ENCODE data around the gene EEA1.
"Not testable (repeated sequence)": the region's sequence is repeated elsewhere in the genome, so short reads cannot be mapped to it uniquely, and the experiment has no call there.

The EEA1 gene

GRCh38 chr12:92928962-92929915 is at the start of gene EEA1:
Gene EEA1, minus strand, starts transcription at chr12:92929295. Its CDS starts 229 bp downstream, at chr12:92929066.
- peak within 1 kb of the TSS; percentile 84 for H3K9ac ChIP-seq (ENCODE audit: low read depth, low read length)
- H3K4me1 ChIP-seq (ENCODE audit: control insufficient read depth, insufficient read depth, low read length) = peaks cover 45% of the 10 kb centered on the region
- peak within 1 kb of the TSS; percentile 72 for H3K4me3 ChIP-seq (ENCODE audit: low read depth, low read length)
- no peaks in the 10 kb centered on the region for H3K9me3 ChIP-seq (ENCODE audit: control insufficient read depth, insufficient read depth, low read length)
- no peaks in the 10 kb centered on the region for H3K36me3 ChIP-seq (ENCODE audit: control insufficient read depth, insufficient read depth, low read length)
- H3K27me3 ChIP-seq (ENCODE audit: control insufficient read depth, insufficient read depth, low read length) = no peaks in the 10 kb centered on the region; the same call in 1 of the 2 replicates
- H3K27ac ChIP-seq (ENCODE audit: low read depth, low read length) = peak within 1 kb of the TSS; percentile 93

DNA sequence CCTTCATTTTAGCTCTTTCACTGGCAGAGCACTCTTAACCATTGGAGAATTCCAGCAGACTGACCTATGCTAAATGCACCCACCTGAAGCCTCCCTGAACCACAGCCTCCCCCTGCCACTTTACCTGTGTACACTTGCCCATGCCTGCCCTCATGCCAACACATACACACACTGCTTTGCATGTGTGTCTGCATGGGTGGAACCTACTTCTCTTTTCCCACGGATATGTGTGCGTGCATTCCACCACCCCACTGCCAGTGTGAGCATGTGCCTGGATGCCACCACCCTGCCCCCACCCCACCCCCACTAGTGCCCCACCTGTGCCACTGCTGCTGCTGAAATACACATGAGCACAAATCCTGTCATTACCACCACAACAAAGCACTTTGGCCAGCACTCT is 49.5 kb upstream of the EEA1 start:
- Histone ChIP-seq H3K36me3 (ENCODE audit: control insufficient read depth, insufficient read depth, low read length) (no peaks in the 10 kb centered on the region), H3K27ac (ENCODE audit: low read depth, low read length) (no peak overlapping the region), H3K9ac (ENCODE audit: low read depth, low read length) (no peak overlapping the region), H3K9me3 (ENCODE audit: control insufficient read depth, insufficient read depth, low read length) (peaks cover 9% of the 10 kb centered on the region), H3K27me3 (ENCODE audit: control insufficient read depth, insufficient read depth, low read length) (no peaks in the 10 kb centered on the region), H3K4me1 (ENCODE audit: control insufficient read depth, insufficient read depth, low read length) (no peaks in the 10 kb centered on the region), H3K4me3 (ENCODE audit: low read depth, low read length) (no peak overlapping the region)

DNA sequence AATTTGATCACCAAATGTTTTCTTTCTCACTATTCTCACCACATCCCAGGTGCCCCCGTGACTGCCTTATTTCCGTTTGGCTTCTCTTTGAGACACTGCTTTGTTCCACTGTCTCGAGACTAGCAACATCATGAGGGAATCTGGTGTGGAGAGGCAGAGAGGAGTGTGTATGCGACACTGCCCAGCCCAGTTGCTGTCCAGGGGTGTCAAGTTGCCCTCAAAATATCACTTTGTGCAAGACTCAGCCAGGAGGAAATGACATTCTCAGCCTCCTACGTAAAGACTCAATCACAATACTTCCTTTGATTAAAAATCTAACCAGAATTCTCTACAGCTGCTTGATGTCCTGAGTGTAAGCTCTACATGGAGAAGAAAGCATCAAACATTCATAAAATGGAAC is 48.2 kb upstream of the EEA1 start:
- Histone ChIP-seq H3K27ac (ENCODE audit: low read depth, low read length) (no peak overlapping the region), H3K4me1 (ENCODE audit: control insufficient read depth, insufficient read depth, low read length) (no peaks in the 10 kb centered on the region), H3K4me3 (ENCODE audit: low read depth, low read length) (no peak overlapping the region), H3K9me3 (ENCODE audit: control insufficient read depth, insufficient read depth, low read length) (peaks cover 9% of the 10 kb centered on the region), H3K27me3 (ENCODE audit: control insufficient read depth, insufficient read depth, low read length) (no peaks in the 10 kb centered on the region), H3K36me3 (ENCODE audit: control insufficient read depth, insufficient read depth, low read length) (no peaks in the 10 kb centered on the region), H3K9ac (ENCODE audit: low read depth, low read length) (no peak overlapping the region)

DNA sequence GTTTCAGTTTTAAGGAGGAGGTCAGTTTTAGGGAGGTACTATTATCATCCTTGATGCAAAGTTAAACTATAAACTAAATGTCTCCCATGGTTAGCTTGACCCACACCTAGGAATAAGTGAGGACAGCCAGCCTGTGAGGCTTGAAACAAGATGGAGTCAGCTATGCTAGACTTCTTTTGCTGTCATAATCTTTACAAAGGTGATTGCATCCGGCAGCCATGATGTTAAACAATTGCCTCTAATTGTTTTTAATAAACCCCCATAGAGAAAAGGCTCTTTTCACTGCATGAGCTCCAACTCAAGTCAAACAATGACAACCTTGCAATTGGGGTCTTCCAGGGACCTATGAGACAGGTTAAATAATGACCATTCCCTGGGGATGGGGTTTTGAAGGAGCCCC is 45.7 kb upstream of the EEA1 start:
- H3K9me3 ChIP-seq (ENCODE audit: control insufficient read depth, insufficient read depth, low read length) = peaks cover 9% of the 10 kb centered on the region
- H3K36me3 ChIP-seq (ENCODE audit: control insufficient read depth, insufficient read depth, low read length) = no peaks in the 10 kb centered on the region
- no peaks in the 10 kb centered on the region for H3K27me3 ChIP-seq (ENCODE audit: control insufficient read depth, insufficient read depth, low read length)
- H3K4me3 ChIP-seq (ENCODE audit: low read depth, low read length) = no peak overlapping the region
- no peak overlapping the region for H3K27ac ChIP-seq (ENCODE audit: low read depth, low read length)
- H3K9ac ChIP-seq (ENCODE audit: low read depth, low read length) = no peak overlapping the region
- H3K4me1 ChIP-seq (ENCODE audit: control insufficient read depth, insufficient read depth, low read length) = no peaks in the 10 kb centered on the region

DNA sequence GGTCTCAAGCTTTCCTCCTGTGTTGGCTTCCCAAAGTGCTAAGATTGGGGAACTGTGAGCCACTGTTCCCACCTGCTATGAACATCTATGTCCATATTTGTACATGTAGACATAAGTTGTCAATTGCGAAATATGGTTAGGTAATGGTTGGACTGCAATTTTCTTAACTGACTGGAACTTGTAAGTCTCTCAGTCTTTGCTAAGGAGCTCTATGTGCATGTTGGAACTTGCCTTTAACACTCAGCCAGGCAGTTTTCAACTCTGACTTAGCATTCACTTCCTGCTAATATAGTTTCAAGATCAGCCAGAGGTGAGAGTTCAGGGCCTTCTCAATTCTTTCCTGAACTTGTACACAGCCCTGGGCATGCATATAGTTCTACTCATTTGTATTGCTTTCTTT is 44.5 kb upstream of the EEA1 start:
- Histone ChIP-seq H3K27ac (ENCODE audit: low read depth, low read length) (no peak overlapping the region), H3K4me1 (ENCODE audit: control insufficient read depth, insufficient read depth, low read length) (no peaks in the 10 kb centered on the region), H3K27me3 (ENCODE audit: control insufficient read depth, insufficient read depth, low read length) (no peaks in the 10 kb centered on the region), H3K36me3 (ENCODE audit: control insufficient read depth, insufficient read depth, low read length) (no peaks in the 10 kb centered on the region), H3K9me3 (ENCODE audit: control insufficient read depth, insufficient read depth, low read length) (peaks cover 9% of the 10 kb centered on the region), H3K9ac (ENCODE audit: low read depth, low read length) (no peak overlapping the region), H3K4me3 (ENCODE audit: low read depth, low read length) (no peak overlapping the region)

- Histone ChIP-seq H3K4me3 (ENCODE audit: low read depth, low read length) (no peak overlapping the region), H3K4me1 (ENCODE audit: control insufficient read depth, insufficient read depth, low read length) (no peaks in the 10 kb centered on the region), H3K9ac (ENCODE audit: low read depth, low read length) (no peak overlapping the region), H3K27ac (ENCODE audit: low read depth, low read length) (no peak overlapping the region), H3K9me3 (ENCODE audit: control insufficient read depth, insufficient read depth, low read length) (peaks cover 9% of the 10 kb centered on the region), H3K27me3 (ENCODE audit: control insufficient read depth, insufficient read depth, low read length) (no peaks in the 10 kb centered on the region), H3K36me3 (ENCODE audit: control insufficient read depth, insufficient read depth, low read length) (no peaks in the 10 kb centered on the region)
These were observed 42.9 kb upstream of the EEA1 start for GRCh38 chr12:92971859-92972524.

DNA sequence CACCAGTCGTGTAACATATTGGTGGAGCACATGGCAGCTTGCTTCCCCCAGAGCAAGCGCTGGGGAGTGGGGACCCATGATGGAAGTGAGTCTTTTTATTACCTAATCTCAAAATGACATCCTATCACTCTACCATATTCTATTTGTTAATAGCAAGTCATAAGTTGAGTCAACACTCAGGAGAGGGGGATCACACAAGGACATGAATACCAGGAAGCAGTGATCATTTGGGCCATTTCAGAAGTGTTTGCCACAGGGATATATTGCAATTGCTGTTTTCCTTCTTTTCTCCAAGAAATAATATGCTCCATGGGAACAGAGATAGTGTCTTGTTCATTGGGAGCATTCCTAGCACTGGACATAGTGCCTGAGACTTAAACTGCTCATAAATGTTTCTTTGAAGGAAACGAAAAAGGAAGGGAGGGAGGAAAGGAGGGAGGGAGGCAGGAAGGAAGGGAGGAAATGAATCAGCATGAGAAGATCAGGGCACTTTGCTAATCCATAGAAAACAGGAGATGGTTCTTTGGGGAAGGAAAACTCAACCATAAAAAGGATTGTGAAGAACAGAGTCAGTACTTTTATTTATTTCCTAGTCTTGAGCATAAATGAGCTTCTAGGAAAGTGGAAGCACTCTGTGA is 39.2 kb upstream of the EEA1 start:
- Histone ChIP-seq H3K27ac (ENCODE audit: low read depth, low read length) (no peak overlapping the region), H3K4me1 (ENCODE audit: control insufficient read depth, insufficient read depth, low read length) (no peaks in the 10 kb centered on the region), H3K27me3 (ENCODE audit: control insufficient read depth, insufficient read depth, low read length) (no peaks in the 10 kb centered on the region), H3K9ac (ENCODE audit: low read depth, low read length) (no peak overlapping the region), H3K4me3 (ENCODE audit: low read depth, low read length) (no peak overlapping the region), H3K36me3 (ENCODE audit: control insufficient read depth, insufficient read depth, low read length) (no peaks in the 10 kb centered on the region), H3K9me3 (ENCODE audit: control insufficient read depth, insufficient read depth, low read length) (no peaks in the 10 kb centered on the region)

GRCh38 chr12:92964378-92964777 is 35.3 kb upstream of the EEA1 start:
- not testable (repeated sequence) for H3K27me3 ChIP-seq (ENCODE audit: control insufficient read depth, insufficient read depth, low read length); H3K4me3 ChIP-seq (ENCODE audit: low read depth, low read length); H3K36me3 ChIP-seq (ENCODE audit: control insufficient read depth, insufficient read depth, low read length); H3K4me1 ChIP-seq (ENCODE audit: control insufficient read depth, insufficient read depth, low read length); H3K27ac ChIP-seq (ENCODE audit: low read depth, low read length); H3K9ac ChIP-seq (ENCODE audit: low read depth, low read length); H3K9me3 ChIP-seq (ENCODE audit: control insufficient read depth, insufficient read depth, low read length)

- no peaks in the 10 kb centered on the region for H3K9me3 ChIP-seq (ENCODE audit: control insufficient read depth, insufficient read depth, low read length)
- no peak overlapping the region for H3K4me3 ChIP-seq (ENCODE audit: low read depth, low read length)
- H3K27ac ChIP-seq (ENCODE audit: low read depth, low read length) = no peak overlapping the region
- H3K27me3 ChIP-seq (ENCODE audit: control insufficient read depth, insufficient read depth, low read length) = no peaks in the 10 kb centered on the region
- no peak overlapping the region for H3K9ac ChIP-seq (ENCODE audit: low read depth, low read length)
- no peaks in the 10 kb centered on the region for H3K36me3 ChIP-seq (ENCODE audit: control insufficient read depth, insufficient read depth, low read length)
- no peaks in the 10 kb centered on the region for H3K4me1 ChIP-seq (ENCODE audit: control insufficient read depth, insufficient read depth, low read length)
These were observed 32.9 kb upstream of the EEA1 start for GRCh38 chr12:92961949-92962348.

GRCh38 chr12:92955997-92956663 is 27.0 kb upstream of the EEA1 start:
- Histone ChIP-seq H3K27me3 (ENCODE audit: control insufficient read depth, insufficient read depth, low read length) (no peaks in the 10 kb centered on the region), H3K4me3 (ENCODE audit: low read depth, low read length) (no peak overlapping the region), H3K9ac (ENCODE audit: low read depth, low read length) (no peak overlapping the region), H3K4me1 (ENCODE audit: control insufficient read depth, insufficient read depth, low read length) (no peaks in the 10 kb centered on the region), H3K27ac (ENCODE audit: low read depth, low read length) (no peak overlapping the region), H3K36me3 (ENCODE audit: control insufficient read depth, insufficient read depth, low read length) (no peaks in the 10 kb centered on the region), H3K9me3 (ENCODE audit: control insufficient read depth, insufficient read depth, low read length) (peaks cover 11% of the 10 kb centered on the region)

All from HUES48 (cell line).